Right forelimb (tissue), 1 donor: ENCODE results near the gene FAM241B.
A peak's percentile ranks its signal among the peaks of the same experiment; 100 is the strongest.

Experiments used
- DNase-seq: peaks from one replicate; pipeline ENCODE4 v3.0.0-alpha.2; 2018

The FAM241B gene, protein sequence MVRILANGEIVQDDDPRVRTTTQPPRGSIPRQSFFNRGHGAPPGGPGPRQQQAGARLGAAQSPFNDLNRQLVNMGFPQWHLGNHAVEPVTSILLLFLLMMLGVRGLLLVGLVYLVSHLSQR

DNA sequence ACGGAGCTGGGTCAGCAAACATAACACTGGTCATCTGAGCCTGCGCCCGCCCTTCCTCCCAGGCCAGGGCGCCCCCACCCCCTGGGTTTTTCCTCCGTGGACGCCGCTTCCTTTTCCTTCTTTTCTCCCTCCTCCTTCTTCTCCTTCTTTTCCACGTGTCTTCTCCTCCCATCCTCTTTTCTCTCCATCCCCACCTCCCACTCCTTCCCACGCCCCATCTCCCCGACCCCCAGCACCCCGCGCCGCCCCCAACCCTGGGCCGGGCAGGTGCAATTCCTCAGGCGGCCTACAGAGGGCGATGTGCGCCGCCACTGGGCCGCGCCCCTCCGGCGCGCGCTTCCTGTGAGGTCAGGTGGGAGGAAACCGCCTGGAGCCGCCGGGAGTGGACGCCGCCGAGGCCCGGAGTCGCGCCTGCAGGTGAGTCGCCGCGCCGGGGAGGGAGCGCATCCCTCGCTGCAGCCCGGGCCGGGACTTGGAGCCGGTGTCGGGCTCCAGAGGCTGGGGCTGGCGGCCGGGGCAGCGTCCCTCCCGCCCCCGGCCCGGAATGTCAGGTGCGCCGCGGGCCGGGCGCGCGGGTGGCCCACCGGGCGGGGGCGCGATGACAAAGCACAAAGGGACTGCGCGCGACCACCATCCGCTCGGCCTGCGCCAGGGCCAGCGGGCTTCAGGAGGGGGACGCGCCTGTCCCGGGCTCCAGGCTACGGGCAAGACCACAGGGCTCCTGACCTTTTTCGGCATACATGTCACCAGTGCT is at the start of gene FAM241B:
FAM241B (plus strand) TSS at position 351 of the 754 bp plus-strand sequence. CDS start 1,497 bp downstream, outside the sequence.
- DNase-seq: peak; percentile 63

DNA sequence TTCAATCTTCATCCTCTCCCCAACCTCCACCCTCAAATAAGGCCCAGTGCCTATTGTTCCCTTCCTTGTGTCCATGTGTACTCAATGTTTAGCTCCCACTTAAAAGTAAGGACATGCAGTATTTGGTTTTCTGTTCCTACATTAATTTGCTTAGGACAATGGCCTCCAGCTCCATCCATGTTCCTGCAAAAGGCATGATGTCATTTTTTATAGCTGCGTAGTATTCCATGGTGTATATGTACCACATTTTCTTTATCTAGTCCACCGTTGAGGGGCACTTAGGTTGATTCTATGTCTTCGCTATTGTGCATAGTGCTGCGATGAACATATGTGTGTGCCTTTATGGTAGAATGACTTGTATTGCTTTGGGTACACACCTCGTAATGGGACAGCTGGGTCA is 49.6 kb upstream of the FAM241B start:
- no peak for DNase-seq

GRCh38 chr10:69583106-69583505 is 46.9 kb upstream of the FAM241B start:
- no peak for DNase-seq

- DNase-seq: no peak
Measured at GRCh38 chr10:69584624-69585023, 45.4 kb upstream of the FAM241B start.

- no peak for DNase-seq
Measured at GRCh38 chr10:69588358-69588757, 41.7 kb upstream of the FAM241B start.

DNA sequence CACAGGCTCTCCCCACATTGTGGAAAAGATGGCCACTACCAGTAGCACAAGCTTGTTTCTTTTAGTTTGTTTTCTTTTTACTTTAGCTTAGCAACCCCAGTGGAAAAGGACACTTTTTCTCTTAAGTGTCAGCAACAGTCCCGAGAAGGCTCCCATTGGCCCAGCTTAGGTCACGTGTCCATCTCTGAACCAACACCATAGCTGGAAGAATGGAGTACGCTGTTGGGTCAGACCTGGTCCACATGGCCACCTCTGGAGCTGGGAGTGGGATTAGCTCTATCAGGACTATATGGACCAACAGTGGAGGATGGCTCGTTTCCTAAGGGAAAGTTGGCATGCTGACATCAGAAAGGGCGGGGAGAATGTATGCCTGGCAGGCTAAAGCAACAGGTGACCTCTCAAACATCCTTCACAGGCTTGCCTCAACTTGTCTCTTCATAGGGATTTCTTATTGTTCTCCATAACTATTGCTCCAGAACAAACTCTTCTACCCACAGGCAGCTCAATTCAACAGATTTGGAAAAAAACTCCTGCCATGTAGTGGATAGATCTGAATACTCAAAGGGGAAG is 29.2 kb upstream of the FAM241B start:
- no peak for DNase-seq

GRCh38 chr10:69609077-69609476 is 21.0 kb upstream of the FAM241B start:
- no peak for DNase-seq

- no peak for DNase-seq
Measured at GRCh38 chr10:69612760-69613159, 17.3 kb upstream of the FAM241B start.

DNA sequence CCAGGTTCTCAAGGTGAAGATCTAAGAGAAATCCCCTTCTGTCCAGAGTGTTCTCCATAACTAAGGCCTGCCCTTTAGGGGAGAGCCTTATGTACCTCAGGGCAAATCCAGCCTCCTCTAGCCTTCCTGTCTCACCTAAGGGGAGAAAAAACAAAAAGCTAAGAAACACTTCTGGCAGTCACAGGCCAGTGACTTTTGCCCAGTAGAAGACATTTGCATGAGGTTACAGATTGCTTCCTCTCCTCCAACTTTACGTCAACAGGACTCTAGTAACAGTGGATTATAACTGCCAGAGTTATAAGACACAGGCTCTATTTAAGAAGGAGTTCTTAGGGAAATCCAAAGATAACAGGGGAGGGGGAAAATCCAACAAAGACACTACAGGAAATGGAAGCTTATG is 15.9 kb upstream of the FAM241B start:
- DNase-seq: no peak

DNA sequence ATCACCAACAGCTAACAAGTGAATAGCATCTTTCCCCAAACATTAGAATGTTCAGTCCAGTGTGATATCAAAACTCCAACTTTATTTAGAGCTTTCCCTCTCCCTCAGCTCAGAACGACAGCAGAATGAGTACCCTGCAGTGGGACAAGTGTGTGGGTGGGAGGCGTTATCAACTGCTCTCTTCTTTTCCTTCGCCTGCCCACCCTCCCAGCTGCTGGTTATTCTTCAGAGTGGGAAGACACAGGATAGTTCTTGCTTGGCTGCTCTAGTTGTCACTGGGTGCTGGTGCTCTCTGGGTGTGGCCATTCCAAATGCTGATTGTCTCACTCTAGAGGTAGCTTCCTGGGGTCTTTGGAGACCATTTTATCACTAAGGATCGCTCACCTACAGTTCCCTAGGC is 13.7 kb upstream of the FAM241B start:
- DNase-seq: no peak

GRCh38 chr10:69618746-69619145 is 11.3 kb upstream of the FAM241B start:
- DNase-seq: no peak

GRCh38 chr10:69619626-69620025 is 10.4 kb upstream of the FAM241B start:
- no peak for DNase-seq

DNA sequence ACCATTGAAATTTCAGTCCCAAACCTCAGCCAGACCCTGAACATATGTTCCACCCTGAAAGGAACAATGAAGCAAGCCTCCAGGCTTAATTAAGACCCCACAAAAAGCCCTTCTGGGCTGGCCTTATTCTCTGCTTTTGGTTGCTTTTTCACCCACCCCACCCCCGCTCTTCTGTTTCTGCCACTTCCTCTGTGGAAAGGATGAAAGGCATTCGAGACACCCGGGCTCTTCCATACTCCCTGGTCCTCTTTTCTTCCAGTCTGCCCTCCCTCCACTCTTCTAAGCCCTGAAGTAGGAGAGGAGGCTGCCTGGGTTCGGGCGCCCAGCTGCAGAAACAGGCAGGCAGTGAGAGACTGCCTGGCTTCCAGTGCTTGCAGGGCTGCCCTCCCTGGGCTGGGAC is 9.4 kb upstream of the FAM241B start:
- no peak for DNase-seq

DNA sequence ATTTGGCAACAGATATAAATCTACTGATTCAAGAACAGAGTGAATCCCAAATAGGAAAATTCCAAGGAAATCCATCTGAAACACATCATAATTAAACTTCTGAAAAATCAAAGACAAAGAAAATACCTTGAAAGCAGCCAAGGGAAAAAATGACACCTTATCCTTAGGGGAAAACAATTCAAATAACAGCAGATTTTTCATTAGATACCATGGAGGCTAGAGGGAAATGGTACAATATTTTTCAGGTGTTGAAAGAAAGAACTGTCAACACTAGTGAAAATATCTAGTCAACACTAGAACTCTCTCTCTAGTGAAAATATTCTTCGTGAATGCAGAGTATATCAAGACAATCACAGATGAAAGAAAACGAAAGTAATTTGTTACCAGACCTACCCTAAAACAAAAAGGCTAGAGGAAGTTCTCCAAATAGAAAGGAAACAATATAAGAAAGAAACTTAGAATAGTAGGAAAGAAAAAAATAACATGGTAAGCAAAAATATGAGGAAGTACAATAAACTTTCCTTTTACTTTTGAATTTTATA is 5.7 kb upstream of the FAM241B start:
- DNase-seq: no peak

- no peak for DNase-seq
Measured at GRCh38 chr10:69626826-69627225, 3.2 kb upstream of the FAM241B start.

GRCh38 chr10:69628891-69629290 is 1.2 kb upstream of the FAM241B start:
- no peak for DNase-seq

- no peak for DNase-seq
Measured at GRCh38 chr10:69629519-69629896, 539 bp upstream of the FAM241B start.

- DNase-seq: no peak
Measured at GRCh38 chr10:69630651-69631400, 779 bp downstream of the FAM241B start.

- no peak for DNase-seq
Measured at GRCh38 chr10:69631566-69631965, 1.5 kb downstream of the FAM241B start.

DNA sequence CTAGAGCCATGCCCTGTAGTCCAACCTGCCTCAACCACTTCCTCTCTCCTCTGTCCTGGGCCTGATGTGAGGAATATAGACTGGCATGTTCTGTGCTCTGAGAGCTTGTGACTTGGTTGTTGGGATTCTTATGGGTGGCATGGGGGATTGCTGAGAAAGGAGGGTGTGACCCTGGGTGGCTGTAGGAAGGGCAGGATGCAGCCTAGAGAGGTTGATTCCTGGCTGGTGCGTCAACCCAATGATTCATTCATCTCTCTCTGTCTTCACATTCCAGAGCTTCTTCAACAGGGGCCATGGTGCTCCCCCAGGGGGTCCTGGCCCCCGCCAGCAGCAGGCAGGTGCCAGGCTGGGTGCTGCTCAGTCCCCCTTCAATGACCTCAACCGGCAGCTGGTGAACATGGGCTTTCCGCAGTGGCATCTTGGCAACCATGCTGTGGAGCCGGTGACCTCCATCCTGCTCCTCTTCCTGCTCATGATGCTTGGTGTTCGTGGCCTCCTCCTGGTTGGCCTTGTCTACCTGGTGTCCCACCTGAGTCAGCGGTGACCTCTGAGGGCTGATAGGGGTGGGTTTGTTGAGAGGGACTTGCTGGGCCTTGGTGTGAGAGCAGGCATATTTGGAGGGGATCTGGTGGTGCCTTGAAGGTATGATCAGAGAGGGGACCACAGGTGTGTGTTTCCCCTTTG is 2.6 kb downstream of the FAM241B start:
- no peak for DNase-seq

DNA sequence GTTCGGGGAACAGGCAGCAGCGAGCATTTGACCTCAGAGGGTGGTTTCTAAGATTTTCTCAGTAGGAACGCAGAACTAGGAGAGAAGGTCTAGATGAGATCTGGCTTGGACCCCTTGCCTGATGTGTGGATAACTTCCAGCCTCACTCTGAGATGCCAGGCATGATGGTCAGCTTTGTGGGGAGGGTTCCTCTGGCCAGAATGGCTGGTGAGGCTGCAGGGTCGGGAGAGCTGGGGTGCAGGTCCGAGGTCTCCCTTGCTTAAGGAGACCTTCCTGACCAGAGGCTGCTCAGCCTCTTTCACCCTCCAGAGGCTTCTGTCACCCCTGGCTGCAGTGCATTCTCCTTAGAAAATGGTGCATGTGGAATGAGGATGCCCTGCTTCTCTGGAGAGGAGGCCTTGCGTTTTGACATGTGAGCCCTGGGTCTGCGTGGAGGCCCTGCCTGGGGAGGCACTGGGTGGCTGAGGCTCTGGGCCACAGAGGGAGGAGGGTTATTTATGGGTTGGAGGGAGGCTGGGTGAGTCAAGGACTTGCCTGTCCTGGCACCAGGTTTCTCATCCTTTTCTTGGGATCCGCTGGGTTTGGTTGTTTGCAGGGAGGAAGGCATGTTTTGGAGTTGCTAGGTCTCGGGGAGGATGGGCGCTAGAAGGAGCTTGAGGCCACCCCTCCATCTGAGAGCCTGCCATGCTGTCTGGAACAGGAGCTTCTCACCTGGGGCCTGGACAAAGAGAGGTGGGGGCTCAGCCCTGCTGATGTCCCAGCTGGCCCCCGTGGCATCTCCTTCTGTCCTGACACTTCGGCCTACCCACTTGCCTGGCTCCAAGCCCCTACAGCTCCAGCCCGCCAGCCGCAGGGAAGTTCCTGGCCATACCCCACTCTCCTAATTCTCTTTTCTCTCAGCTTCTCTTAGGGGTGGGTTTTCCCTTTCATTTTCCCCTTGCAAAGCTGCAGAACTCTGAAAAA is 3.9 kb downstream of the FAM241B start:
- peak; percentile 25 for DNase-seq
